LNCaP clone FGC (cell line): ENCODE data around the gene ETNPPL.

Source experiments
- DNase-seq: peaks from one replicate; pipeline ENCODE4 v3.0.0-alpha.2; 2011; ENCODE audit warnings: low read depth
- H3K4me3 ChIP-seq: 2 replicates; pipeline ENCODE4 v1.5.1; 2011; ENCODE audit warnings: mild to moderate bottlenecking, low read depth, low read length, control low read depth
- TF ChIP-seq, protein P1 (sequence below): IDR thresholded peaks from 2 replicates; pipeline ENCODE4 v1.5.1; 2012; ENCODE audit warnings: mild to moderate bottlenecking; ENCODE audit not compliant: control insufficient read depth, insufficient read depth; ENCODE audit errors: extremely low read depth

The ETNPPL gene

GRCh38 chr4:108746511-108746910 lies 16.3 kb downstream of the ETNPPL start:
- no peak overlapping the region for H3K4me3 ChIP-seq
- DNase-seq: no peak
- TF ChIP-seq, protein P1, sequence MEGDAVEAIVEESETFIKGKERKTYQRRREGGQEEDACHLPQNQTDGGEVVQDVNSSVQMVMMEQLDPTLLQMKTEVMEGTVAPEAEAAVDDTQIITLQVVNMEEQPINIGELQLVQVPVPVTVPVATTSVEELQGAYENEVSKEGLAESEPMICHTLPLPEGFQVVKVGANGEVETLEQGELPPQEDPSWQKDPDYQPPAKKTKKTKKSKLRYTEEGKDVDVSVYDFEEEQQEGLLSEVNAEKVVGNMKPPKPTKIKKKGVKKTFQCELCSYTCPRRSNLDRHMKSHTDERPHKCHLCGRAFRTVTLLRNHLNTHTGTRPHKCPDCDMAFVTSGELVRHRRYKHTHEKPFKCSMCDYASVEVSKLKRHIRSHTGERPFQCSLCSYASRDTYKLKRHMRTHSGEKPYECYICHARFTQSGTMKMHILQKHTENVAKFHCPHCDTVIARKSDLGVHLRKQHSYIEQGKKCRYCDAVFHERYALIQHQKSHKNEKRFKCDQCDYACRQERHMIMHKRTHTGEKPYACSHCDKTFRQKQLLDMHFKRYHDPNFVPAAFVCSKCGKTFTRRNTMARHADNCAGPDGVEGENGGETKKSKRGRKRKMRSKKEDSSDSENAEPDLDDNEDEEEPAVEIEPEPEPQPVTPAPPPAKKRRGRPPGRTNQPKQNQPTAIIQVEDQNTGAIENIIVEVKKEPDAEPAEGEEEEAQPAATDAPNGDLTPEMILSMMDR: no peak

GRCh38 chr4:108744307-108744706 lies 18.5 kb downstream of the ETNPPL start:
- TF ChIP-seq, protein P1: no peak
- no peak for DNase-seq
- H3K4me3 ChIP-seq: no peak overlapping the region

DNA sequence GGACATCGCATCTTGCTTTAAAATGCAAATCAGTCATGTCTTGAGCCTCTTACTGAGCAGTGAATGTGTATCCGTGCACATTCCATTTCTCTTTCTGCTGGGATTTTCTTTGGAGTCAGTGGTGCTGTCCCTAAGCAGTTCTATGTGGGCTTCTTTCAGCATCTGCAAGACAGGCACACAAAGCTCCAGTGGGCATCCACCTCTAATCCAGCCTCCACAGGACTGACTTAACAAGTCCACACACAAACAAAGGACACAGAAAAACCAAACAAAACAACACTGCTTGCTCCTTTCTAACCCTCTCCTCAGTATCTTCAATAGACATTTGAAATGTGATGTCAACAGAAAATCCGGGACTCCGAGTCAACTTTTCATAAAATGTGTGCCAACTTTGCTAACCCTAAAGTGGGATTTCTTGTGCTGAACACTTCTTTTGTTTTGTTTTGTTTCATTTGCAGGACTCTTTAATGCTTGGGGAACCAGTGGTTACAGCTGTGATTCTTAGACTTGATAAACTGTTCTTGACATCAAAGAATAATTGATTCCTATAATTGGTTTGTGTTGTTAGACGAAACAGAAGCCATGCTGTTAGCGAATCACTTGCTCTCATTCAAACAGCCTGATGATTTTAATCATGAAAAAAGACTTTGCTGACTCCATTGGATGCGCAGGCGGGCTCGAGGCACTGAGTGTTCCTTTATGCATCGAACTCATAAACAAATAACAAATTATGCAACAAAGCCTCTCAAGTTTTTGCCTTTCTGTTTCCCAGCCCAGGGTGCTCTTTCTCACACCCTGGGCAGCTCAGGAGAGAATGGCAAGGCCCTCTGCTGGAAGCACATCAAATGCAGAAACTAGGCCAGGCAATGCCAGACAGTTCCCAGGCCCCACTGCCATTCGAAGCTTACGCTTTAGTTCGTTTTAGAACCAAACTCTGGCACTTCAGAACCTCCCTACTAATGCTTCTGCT lies 20.1 kb downstream of the ETNPPL start:
- no peak for DNase-seq
- no peak overlapping the region for H3K4me3 ChIP-seq
- TF ChIP-seq, protein P1: no peak

DNA sequence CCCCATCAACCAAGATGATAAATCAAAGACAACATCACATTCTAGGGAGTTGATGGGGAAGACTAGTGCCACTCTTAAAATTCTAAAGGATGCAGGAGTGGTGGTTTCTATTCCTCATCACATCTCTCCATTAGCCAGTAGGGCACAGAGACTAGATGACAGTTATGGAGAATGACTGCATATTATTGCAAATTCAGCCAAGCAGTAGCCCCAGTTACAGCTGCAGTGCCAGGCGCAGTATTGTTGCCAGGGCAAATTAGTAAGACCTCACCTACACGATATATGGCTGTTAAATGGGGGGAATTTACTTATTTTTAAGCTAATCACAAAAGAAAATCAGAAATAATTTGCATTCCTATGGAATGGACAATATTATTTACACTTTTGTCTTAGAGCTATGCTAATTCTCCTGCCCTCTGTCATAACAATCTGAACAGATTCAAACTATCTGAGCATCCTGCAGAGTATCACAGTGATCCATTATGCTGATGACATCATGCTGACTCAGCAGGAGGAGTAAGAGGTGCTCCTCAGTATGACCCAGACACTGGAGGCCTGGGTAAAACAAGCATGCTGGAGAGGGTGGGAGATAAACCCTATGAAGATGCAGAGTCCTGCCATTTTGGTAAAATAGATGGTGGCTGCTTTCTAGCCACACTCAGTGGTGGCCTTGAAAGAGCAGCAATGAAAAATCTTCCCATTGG lies 24.7 kb downstream of the ETNPPL start:
- no peak for DNase-seq
- H3K4me3 ChIP-seq: no peak overlapping the region
- TF ChIP-seq, protein P1: no peak

DNA sequence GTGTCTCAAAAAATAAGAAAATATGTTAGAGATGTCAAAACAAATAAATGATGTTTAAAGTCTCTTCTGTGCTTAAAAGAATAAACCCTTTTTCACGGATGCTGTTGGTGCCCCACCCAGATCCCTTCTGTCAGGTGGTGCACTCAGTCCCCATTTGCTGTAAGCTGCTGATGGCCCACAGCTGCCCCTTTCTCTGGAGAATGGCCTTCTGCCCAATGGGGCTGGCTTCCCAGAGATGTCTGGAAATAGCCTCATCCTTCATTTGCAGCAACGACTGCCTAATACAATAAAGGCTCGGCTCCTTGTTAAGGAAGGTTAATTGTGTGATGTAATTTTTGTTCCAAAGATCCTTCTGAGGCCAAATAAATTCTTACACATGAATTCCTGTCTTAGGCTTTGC lies 31.8 kb downstream of the ETNPPL start:
- DNase-seq: no peak
- TF ChIP-seq, protein P1: no peak
- H3K4me3 ChIP-seq: no peak overlapping the region

DNA sequence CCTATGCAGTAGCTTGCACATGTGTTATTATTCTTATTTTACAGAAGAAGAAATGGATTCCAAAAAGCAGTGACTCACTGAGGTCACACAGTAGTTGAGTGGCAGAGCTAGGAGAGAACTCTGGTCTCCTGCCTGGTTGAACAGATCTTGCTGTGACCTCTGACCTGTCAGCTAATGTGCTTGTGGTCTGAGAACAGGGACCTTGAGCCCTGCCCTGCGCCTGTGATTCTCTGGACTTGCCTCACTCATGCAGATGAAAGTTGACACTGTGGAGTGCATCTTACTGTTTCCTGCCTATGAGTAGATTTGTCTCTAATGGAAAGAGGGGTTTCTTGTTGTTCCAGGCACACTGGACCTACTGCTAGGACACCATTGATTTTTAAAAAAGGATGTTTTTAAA lies 32.3 kb downstream of the ETNPPL start:
- DNase-seq: no peak
- H3K4me3 ChIP-seq: no peak overlapping the region
- TF ChIP-seq, protein P1: no peak
